Measurements from ENCODE around the gene LTB4R.
A peak's percentile ranks its signal among the peaks of the same experiment; 100 is the strongest.

LTB4R gene

GRCh38 chr14:24310646-24311604 lies at the start of gene LTB4R:
TSS of gene LTB4R (plus strand) at chr14:24311502. CDS start at chr14:24315652, 4,150 bp downstream.
- DNase-seq (ENCODE audit: low spot score): peak; percentile 47

GRCh38 chr14:24261969-24262327 lies 49.4 kb upstream of the LTB4R start:
- DNase-seq (ENCODE audit: low spot score): no peak

GRCh38 chr14:24262821-24263733 lies 48.2 kb upstream of the LTB4R start, which contains the start of gene TGM1:
TSS of gene TGM1 (minus strand) at chr14:24263177. CDS start at chr14:24262352, 825 bp downstream.
- no peak for DNase-seq (ENCODE audit: low spot score)

- no peak for DNase-seq (ENCODE audit: low spot score)
These were observed 47.5 kb upstream of the LTB4R start for GRCh38 chr14:24263848-24264247.

GRCh38 chr14:24264298-24264697 lies 47.0 kb upstream of the LTB4R start:
- no peak for DNase-seq (ENCODE audit: low spot score)

- DNase-seq (ENCODE audit: low spot score): no peak
These were observed 44.7 kb upstream of the LTB4R start for GRCh38 chr14:24266344-24267244.

GRCh38 chr14:24267516-24267915 lies 43.8 kb upstream of the LTB4R start:
- no peak for DNase-seq (ENCODE audit: low spot score)

GRCh38 chr14:24268225-24268624 lies 43.1 kb upstream of the LTB4R start:
- DNase-seq (ENCODE audit: low spot score): no peak

GRCh38 chr14:24269368-24269767 lies 41.9 kb upstream of the LTB4R start:
- no peak for DNase-seq (ENCODE audit: low spot score)

- no peak for DNase-seq (ENCODE audit: low spot score)
These were observed 41.3 kb upstream of the LTB4R start for GRCh38 chr14:24269910-24270536.

- DNase-seq (ENCODE audit: low spot score): peak; percentile 5
These were observed 40.7 kb upstream of the LTB4R start for GRCh38 chr14:24270537-24271133.

- DNase-seq (ENCODE audit: low spot score): peak; percentile 88
These were observed 40.0 kb upstream of the LTB4R start, which contains the start of gene RABGGTA for GRCh38 chr14:24271134-24271833. TSS of gene RABGGTA (minus strand) at chr14:24271597. CDS start at chr14:24271115, 482 bp downstream.

GRCh38 chr14:24271834-24272263 lies 39.5 kb upstream of the LTB4R start:
- no peak for DNase-seq (ENCODE audit: low spot score)

- no peak for DNase-seq (ENCODE audit: low spot score)
These were observed 38.8 kb upstream of the LTB4R start for GRCh38 chr14:24272467-24272866.

GRCh38 chr14:24273422-24273998 lies 37.8 kb upstream of the LTB4R start:
- no peak for DNase-seq (ENCODE audit: low spot score)

GRCh38 chr14:24274101-24274543 lies 37.2 kb upstream of the LTB4R start:
- DNase-seq (ENCODE audit: low spot score): no peak

GRCh38 chr14:24277071-24277470 lies 34.2 kb upstream of the LTB4R start:
- DNase-seq (ENCODE audit: low spot score): no peak

GRCh38 chr14:24277606-24278321 lies 33.5 kb upstream of the LTB4R start:
- DNase-seq (ENCODE audit: low spot score): no peak

GRCh38 chr14:24278424-24278823 lies 32.9 kb upstream of the LTB4R start:
- DNase-seq (ENCODE audit: low spot score): no peak
